ELF-1 (cell line): Measurements from ENCODE around the gene RPS15A.
A peak's percentile ranks its signal among the peaks of the same experiment; 100 is the strongest.
"Not testable (repeated sequence)": the region's sequence is repeated elsewhere in the genome, so short reads cannot be mapped to it uniquely, and the experiment has no call there.

Experiments
- DNase-seq: peaks from one replicate; pipeline ENCODE4 v3.0.0-alpha.2; 2016; ENCODE audit warnings: low read depth, low spot score

The RPS15A gene

DNA sequence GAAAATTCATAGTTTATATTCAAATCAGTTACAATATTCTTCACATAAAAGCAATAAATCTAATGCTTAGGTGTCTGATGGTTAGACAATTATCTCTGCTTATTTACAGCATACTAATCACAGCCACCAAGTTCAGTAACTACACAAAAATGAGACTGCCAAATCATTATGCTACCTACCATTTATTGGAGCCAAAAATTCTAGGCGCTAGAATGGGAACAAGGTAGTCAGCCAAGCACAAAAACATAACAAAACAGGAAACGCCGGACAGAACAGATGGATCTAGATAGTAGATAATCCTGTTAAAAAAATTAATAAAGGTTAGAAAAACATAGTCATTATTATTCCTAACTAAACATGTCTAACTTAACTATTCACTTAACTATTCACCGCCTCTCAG, 7.6 kb upstream of the RPS15A start:
- DNase-seq: no peak

DNA sequence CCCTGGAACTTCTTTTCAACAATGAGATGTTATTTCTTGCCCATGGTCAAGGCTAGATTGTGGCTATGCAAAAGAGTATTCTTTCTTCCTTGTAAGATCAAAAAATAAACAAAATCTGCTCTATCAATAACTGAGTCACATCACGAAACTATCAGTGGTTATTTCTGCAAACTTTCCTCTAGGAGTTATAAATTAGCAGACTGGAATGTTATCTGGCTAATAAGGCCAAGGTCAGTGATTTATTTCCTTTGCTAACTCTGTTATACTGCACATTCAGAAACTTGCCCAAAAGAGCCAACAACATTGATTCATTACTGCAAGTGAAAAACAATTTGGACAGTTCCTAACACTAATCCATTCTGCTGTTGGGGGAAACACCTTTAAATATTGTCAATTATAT, 6.2 kb upstream of the RPS15A start:
- no peak for DNase-seq

DNA sequence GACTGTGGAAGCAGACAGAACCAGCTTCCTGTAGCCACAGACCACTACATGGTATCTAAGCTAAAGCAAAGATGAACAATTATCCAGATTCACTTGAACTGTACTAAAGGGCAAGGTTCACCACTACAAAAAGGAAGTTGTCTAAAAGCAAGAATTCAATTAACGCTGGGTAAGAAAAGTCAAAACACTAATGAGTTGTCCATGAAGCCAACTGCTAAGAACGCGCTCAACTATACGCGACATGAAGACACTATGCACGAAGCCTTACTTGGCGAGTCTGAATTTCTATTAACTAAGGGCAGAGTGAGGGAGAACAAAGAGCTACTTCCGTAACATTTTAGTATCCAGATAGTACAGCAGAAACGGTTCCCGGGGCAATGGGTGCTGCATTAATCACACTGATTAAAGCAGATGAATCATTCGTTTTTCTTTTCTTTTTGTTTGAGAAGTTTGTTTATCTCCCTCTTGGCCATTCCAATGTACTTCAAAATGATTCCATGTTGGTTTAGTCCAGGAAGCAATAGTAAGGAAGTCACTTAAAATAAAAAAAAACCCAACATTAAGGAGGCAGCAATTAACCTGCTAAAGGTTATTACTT, 2.8 kb upstream of the RPS15A start:
- no peak for DNase-seq

DNA sequence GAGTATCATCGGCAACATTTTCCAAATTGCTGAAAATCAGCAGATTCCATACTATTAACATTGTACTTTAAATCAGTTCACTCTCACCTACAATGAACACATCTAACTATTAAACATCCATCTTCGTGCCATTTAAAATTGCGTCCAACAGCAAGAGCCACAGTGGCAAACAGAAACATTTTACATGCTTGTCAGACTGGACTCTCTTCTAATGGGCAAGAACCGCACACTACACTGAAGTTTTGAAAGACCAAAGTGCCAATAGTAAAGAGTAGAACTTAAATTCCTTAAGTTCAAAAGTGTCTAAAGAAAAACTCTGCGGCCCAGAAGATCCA, 652 bp downstream of the RPS15A start:
- DNase-seq: no peak

DNA sequence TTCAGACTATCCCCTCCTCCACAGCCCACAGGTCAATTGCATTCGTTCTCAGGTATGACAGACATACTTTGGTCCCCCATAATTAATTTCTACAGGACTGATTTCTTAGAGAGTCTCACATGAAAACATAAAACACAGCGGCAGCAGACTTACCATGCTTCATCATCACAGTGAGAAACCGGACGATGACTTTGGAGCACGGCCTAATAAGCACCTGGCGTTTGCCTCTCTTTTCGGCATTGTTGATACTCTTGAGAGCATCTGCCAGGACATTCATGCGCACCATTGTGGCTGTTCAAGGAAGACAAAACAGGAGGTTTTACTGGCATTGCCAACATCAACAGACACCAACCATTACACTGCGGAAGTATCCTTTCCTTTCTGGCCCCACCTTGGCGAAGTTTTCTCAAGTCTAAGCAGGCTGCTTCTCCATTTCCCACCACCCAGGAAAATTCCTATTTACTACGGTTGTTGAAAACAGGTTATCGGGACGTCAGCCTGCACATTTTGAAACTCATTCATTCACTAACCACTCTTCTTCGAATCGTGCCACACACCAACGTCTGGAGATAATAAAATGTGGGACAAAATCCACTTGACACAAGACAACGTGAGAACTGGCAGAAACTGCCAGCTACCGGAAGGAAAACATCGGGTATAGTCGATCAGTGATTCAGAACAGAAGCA, 1.2 kb downstream of the RPS15A start:
- DNase-seq: no peak

DNA sequence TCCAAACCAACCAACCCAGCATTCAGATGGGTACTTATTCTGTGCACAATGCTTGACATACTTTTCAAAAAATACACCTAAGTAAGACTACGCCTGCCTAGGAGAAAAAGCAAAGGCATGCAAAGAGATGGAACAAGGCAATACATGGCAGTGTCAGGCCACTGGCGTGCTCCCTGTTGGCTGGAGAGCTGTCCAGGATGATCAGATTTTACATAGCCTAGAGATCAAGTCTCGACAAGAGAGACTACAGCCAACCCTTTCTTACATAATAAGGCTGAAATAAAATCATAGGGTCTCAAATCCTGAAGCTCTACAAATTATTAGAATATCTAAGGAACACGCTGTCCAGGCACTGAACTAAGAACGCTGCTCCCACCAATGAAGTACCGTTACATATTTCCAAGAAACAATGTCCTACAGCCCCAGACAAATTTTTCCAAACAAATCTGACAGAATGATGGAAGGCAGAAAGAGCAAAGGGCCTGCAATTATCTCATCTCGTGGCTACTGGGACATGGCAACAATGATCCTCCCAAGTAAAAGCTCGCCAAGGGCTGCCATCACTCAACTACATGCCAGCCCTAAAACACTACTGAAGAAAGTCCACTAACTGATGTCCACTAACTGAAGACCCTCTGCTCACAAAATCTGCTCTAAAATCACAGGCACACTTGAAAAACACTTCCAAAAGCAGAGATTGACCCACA, 5.1 kb downstream of the RPS15A start:
- DNase-seq: no peak

DNA sequence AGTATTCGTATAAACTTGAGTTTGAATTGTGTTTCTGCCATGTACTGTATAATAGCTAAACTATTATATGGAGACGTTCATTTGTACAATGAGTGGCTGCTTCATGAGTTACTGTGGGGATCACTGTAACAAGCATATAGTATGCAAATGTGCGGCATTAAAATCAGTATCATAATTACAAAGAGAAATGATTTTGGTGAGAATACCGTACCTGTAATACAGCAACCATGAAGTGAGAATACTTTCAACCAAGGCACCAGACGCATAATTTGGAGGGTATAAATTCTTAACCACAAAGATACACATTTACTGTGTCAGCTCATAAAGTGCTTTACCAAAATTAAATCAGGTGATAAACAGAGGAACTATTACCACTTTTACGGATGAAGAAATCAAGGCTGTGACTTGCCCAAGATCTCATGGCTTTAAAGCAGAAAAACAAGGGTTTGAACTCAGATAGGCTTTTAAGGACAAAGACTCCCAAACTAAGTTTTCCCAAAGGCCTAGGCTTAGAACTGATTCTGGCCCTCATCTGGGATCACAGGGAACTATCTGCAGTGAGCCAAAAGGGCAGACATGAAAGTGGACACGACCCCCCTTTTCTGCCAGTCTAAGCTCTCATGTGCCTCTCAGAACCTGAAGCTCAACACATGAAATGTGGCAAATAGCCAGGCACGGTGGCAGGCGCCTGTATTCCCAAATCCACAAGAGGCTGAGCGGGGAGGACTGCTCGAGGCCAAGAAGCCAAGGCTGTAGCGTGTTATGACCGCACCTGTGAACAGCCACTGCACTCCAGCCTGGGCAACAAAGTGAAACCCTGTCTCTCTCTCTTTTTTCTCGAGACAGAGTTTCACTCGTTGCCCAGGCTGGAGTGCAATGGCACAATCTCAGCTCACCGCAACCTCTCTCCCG, 6.4 kb downstream of the RPS15A start:
- DNase-seq: no peak

DNA sequence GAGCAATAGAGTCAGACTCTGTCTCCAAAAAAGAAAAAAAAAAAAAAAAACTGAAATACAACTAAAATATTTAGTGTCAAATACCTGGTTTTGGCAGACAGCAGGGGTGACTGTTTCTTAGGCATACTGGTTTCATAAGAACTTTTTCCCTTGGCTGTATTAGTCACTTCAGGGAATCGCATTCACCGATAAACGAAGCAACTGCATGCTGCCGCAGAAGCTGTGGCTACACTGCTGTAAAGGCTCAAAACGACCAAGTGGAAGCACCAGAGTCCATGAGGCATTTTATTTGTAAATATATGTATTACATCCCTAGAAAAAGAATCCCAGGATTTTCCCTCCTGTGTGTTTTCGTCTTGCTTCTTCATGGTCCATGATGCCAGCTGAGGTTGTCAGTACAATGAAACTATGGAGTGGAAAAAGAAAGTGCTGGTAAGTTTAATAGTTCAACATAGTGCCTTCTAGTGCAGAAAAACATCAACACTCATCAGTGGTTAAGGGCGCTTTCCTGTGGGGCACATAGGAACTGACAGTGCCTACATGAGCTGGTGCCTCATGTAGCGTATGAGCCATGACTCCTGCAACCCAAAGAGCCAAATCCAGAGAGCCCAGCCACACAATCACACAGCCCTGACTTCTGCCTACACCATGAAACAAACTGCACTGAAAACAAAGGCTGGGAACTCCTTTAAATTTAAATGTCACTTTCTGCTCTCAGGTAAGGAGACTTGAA, 7.3 kb downstream of the RPS15A start:
- DNase-seq: no peak

DNA sequence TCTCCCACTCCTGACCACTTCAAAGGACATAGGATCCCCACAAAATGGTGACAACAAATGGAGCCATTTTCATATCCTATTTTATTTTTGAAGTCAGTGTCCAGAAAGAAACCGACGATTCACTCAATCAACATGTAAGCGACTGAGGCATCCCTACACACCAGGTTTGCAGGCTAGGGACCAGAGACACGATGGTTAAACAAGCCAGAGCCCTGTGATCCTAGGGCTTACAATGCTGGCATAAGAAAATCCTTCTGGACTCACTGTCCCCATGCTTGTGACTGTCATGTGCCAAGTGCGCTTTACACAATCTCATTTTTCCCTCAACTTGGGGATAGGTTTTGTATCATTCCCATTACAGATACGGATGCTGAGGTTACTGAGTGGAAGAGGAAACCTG, 8.9 kb downstream of the RPS15A start:
- not testable (repeated sequence) for DNase-seq

DNA sequence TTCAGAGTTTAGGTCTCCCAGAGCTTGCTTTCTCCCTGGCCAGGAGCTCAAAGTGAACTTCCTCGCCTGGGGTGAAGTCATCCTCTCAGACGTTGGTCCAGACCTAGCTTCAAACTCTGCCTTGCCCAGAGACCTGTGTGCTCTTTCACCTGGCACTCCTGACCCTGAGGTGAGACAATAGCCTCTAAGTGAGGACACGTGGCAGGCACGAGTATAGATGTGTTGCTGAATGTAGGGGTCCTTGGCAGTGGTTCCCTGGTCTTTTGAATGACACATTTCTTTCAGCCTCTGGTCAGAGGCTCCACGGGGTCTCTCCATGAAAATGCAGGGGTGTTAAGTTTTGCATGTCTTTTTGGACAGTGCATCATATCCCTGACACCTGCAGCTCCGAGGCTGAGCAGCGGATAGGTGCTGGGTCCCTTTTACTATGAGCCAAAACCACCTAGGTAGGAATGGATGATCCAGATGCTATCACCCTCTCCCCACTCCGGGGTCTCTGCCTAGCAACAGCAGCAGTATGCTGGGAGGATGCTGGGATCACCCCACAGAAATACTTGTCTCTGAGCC, 9.6 kb downstream of the RPS15A start:
- not testable (repeated sequence) for DNase-seq

DNA sequence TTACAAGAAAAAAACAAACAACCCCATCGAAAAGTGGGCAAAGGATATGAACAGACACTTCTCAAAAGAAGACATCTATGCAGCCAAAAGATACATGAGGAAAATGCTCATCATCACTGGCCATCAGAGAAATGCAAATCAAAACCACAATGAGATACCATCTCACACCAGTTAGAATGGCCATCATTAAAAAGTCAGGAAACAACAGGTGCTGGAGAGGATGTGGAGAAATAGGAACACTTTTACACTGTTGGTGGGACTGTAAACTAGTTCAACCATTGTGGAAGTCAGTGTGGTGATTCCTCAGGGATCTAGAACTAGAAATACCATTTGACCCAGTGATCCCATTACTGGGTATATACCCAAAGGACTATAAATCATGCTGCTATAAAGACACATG, 12.5 kb downstream of the RPS15A start:
- DNase-seq: not testable (repeated sequence)

DNA sequence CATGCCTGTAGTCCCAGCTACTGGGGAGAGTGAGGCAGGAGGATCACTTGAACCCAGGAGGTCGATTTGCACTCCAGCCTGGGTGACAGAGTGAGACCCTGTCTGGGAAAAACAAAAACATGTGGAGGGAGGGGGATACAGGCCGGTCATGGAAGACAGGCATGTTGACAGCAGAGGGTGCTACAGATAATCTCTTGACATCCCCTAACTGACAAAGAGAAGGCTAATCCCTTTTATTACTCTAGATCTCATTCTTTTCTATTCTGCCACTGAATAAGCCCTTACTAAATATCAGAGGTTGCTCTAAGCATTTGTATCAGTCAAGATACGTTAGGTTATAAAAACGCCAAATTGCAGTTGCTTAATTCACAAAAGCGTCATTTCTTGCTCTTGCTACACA, 13.8 kb downstream of the RPS15A start:
- not testable (repeated sequence) for DNase-seq

DNA sequence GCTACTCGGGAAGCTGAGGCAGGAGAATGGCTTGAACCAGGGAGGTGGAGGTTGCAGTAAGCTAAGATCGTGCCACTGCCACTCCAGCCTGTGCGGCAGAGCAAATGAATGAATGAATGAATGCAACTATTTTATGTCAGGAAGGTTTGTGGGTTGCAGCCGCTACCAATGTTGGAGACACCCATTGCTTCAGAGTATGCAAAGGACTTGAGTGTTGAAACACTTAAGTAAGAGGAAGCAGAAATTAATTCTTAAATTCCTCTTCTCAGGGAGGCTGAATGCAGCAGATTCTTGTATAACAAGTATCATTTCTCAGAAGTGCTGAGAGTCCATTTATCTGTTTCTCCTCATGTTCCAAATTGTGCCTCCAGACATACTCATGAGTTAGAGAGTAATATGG, 15.5 kb downstream of the RPS15A start:
- not testable (repeated sequence) for DNase-seq

DNA sequence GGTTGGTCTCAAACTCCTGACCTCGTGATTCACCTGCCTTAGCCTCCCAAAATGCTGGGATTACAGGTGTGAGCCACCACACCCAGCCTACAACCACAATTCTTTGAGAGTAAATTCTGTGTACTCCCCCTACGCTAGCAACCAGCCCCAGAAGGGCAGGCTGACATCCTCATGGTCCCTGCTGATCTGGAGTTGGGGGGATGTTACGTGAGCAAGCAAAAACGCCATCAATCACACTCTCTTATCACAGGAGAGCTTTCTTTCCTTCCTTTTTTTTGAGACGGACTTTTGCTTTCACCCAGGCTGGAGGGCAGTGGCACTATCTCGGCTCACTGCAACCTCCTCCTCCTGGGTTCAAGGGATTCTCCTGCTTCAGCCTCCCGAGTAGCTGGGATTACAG, 18.0 kb downstream of the RPS15A start:
- not testable (repeated sequence) for DNase-seq

DNA sequence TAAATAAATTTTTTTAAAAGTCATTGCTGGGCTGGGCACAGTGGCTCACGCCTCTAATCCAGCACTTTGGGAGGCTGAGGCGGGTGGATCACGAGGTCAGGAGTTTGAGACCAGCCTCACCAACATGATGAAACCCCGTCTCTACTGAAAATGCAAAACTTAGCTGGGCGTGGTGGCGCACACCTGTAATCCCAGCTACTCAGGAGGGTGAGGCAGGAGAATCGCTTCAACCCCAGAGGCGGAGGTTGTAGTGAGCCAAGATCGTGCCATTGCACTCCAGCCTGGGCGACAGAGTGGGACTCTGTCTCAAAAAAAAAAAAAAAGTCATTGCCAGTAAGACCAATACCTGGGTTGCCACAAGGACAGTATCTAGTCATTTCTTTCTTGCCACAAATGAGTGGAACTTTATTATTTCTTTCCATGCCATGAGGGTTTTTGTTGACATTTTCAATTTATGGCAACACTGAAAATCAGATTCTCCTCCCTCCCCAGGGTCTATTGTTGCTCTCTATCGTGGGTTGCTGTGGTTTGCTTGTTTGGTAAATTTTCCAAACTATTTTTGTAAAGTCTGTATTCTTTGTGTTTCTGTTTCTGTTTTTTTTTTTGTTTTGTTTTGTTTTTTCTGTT, 19.7 kb downstream of the RPS15A start:
- not testable (repeated sequence) for DNase-seq

DNA sequence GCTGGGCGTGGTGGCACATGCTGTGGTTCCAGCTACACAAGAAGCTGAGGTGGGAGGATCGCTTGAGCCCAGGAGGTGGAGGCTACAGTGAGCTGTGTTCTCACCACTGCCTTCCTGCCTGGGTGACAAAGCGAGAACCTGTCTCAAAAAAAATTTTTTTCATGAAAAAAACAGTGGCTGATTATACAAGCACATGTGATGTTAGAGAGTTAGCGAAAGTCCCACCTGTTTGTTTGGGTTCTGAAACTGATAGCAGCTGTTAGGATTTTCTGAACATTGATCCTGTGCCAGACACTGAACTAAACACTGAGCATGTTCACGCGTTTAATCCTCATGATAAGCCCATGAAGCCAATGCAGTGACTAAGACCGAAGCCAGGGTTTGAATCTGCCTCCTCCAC, 22.9 kb downstream of the RPS15A start:
- DNase-seq: not testable (repeated sequence)

DNA sequence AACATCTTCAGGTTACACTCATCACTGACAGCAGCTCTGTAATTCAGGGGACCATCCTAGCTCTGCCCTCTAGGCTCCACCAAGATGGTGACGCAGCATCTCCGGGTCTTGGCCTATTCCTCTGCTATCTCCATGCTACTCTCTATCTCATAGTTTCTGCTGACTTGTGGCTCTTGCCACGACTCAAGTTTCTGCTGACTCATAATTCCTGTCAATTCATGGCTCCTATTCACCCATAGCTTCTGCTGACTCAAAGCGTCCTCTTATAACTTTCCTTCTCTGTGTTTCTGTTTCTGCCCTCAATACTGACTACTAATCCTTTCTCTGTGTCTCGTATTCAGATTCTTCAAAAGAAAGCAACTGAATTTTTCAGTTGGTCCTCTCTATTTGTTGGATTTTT, 27.4 kb downstream of the RPS15A start:
- DNase-seq: not testable (repeated sequence)

DNA sequence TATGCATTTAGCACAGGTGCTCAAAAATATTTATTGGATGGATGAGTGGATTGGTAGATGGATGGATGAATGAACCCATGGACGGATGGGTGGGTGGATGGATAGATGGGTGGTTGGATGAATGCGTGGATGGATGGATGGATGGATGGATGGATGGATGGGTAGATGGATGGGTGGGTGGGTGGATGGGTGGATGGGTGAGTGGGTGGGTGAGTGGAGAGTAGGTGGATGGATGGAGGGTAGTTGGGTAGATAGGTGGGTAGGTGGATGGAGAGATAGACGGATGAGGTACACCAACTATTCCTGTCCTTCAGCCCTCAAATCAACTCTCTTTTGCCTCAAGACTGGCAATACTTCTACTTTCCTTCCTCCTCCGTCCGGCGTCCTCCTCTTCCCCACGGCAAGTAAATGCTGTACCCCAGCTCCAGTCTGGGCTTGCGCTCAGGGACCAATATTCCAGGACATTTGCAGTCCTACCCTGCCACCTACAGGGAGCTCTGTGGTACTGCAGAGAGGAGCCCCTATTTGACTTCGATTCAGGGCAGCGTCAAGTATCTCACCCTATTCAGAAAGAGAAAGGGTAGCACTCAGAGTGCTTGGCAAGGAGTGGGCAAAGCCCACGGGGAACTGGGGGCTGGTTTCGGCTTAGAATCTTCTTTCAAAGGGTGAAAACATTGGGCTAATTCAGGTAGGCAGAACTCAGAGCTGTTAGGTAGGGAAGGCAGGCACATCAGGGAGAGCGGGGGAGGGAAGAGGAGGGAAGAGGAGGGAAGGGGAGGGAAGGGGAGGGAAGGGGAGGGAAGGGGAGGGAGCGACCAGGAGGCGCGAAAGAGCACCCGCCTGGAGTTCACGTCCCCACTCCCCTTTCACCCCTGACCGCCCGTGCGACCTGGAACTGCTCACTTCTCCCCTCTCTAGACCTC, 30.3 kb downstream of the RPS15A start:
- DNase-seq: peak; percentile 18

DNA sequence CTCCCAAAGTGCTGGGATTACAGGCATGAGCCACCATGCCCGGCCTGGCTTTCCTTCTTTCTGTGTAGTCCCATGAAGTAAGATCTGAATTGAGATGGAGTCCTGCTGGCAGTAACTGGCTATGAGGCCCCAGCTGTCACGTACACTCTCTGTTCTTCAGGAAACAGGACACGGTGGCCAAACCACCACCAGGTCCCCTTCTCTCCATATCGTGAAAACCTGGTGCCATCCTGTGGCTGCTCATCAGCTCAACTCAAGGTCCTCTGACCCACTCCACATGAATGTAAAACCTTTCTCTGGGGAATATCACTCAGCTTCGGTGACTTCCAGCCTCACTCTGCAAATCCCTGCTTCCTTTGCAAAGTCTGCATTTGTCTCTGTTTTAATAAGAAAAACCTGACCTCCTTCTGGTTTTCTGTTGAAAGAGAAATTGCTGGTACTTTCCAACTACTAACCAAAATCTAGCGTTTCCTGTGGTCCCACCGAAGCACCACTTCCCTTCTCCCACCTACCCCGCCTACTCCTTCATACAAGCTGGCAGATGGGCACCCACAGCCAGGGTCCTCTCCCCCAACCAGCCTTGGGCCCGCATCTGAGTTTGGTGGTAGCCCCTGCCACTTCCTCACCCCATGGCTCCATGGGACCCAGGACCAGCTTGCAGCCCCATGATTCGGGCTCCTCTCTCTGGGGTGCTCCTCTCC, 32.0 kb downstream of the RPS15A start:
- DNase-seq: not testable (repeated sequence)
